Measurements from ENCODE around the gene HUS1B.
"Not testable (repeated sequence)": the region's sequence is repeated elsewhere in the genome, so short reads cannot be mapped to it uniquely, and the experiment has no call there.

The HUS1B gene

GRCh38 chr6:679282-679681 lies 22.4 kb upstream of the HUS1B start:
- DNase-seq (ENCODE audit: low read depth in 3 of 3) = no peak

- DNase-seq (ENCODE audit: low read depth in 3 of 3) = no peak
Measured at GRCh38 chr6:678520-678919, 21.6 kb upstream of the HUS1B start.

GRCh38 chr6:677919-678318 lies 21.0 kb upstream of the HUS1B start:
- DNase-seq (ENCODE audit: low read depth in 3 of 3) = no peak

GRCh38 chr6:674956-675355 lies 18.1 kb upstream of the HUS1B start:
- no peak for DNase-seq (ENCODE audit: low read depth in 3 of 3)

GRCh38 chr6:674406-674805 lies 17.5 kb upstream of the HUS1B start:
- no peak for DNase-seq (ENCODE audit: low read depth in 3 of 3)

- DNase-seq (ENCODE audit: low read depth in 3 of 3) = no peak
Measured at GRCh38 chr6:667253-667927, 10.5 kb upstream of the HUS1B start.

- no peak for DNase-seq (ENCODE audit: low read depth in 3 of 3)
Measured at GRCh38 chr6:665403-666267, 8.7 kb upstream of the HUS1B start.

- not testable (repeated sequence) for DNase-seq (ENCODE audit: low read depth in 3 of 3)
Measured at GRCh38 chr6:663788-664187, 6.9 kb upstream of the HUS1B start.

GRCh38 chr6:659716-660581 lies 3.0 kb upstream of the HUS1B start:
- no peak for DNase-seq (ENCODE audit: low read depth in 3 of 3)

GRCh38 chr6:658244-658643 lies 1.3 kb upstream of the HUS1B start:
- no peak for DNase-seq (ENCODE audit: low read depth in 3 of 3)

- no peak for DNase-seq (ENCODE audit: low read depth in 3 of 3)
Measured at GRCh38 chr6:657743-658142, 843 bp upstream of the HUS1B start.

- no peak for DNase-seq (ENCODE audit: low read depth in 3 of 3)
Measured at GRCh38 chr6:654136-654535, 2.8 kb downstream of the HUS1B start.

GRCh38 chr6:652865-653264 lies 4.0 kb downstream of the HUS1B start:
- DNase-seq (ENCODE audit: low read depth in 3 of 3) = no peak

GRCh38 chr6:650098-650497 lies 6.8 kb downstream of the HUS1B start:
- no peak for DNase-seq (ENCODE audit: low read depth in 3 of 3)

GRCh38 chr6:642805-643204 lies 14.1 kb downstream of the HUS1B start:
- DNase-seq (ENCODE audit: low read depth in 3 of 3) = no peak

- no peak for DNase-seq (ENCODE audit: low read depth in 3 of 3)
Measured at GRCh38 chr6:641225-641985, 15.5 kb downstream of the HUS1B start.

GRCh38 chr6:636488-636887 lies 20.4 kb downstream of the HUS1B start:
- no peak for DNase-seq (ENCODE audit: low read depth in 3 of 3)

GRCh38 chr6:635233-635632 lies 21.7 kb downstream of the HUS1B start:
- no peak for DNase-seq (ENCODE audit: low read depth in 3 of 3)

GRCh38 chr6:633611-634010 lies 23.3 kb downstream of the HUS1B start:
- no peak for DNase-seq (ENCODE audit: low read depth in 3 of 3)

- DNase-seq (ENCODE audit: low read depth in 3 of 3) = no peak
Measured at GRCh38 chr6:628766-629165, 28.1 kb downstream of the HUS1B start.

GRCh38 chr6:626236-626635 lies 30.7 kb downstream of the HUS1B start:
- no peak for DNase-seq (ENCODE audit: low read depth in 3 of 3)

- no peak for DNase-seq (ENCODE audit: low read depth in 3 of 3)
Measured at GRCh38 chr6:624979-625378, 31.9 kb downstream of the HUS1B start.

Data from stimulated activated CD4-positive, alpha-beta T cell treated with anti-CD3 and anti-CD28 coated beads, TNF-alpha, amount 100 ng/mL, for 4 hours (primary cell).